Neutrophil (primary cell): ENCODE data around the gene BCDIN3D.
A peak's percentile ranks its signal among the peaks of the same experiment; 100 is the strongest.

Experiments
- H3K27ac ChIP-seq: fragments of 200-600 bp; sonication (generic); 2 replicates; pipeline ENCODE4 v1.5.1; 2016; ENCODE audit warnings: mild to moderate bottlenecking, moderate library complexity
- H3K27me3 ChIP-seq: fragments of 200-600 bp; sonication (generic); 2 replicates; pipeline ENCODE4 v1.6.0; 2016; ENCODE audit warnings: mild to moderate bottlenecking
- H3K36me3 ChIP-seq: fragments of 200-600 bp; sonication (generic); 2 replicates; pipeline ENCODE4 v1.5.1; 2017
- H3K4me1 ChIP-seq, 2 experiments: fragments of 200-600 bp in 1 of 2; sonication (generic) in 1 of 2; 1 replicate in 1 of 2; 2 replicates in 1 of 2; pipeline versions ENCODE4 v1.5.1 to v1.6.1; 2013 to 2016; ENCODE audit warnings: low read depth in 1 of 2, low read length in 1 of 2, mild to moderate bottlenecking in 1 of 2, moderate library complexity in 1 of 2; ENCODE audit not compliant: control insufficient read depth in 1 of 2, insufficient read depth in 1 of 2
- H3K4me3 ChIP-seq, 2 experiments: fragments of 200-600 bp in 1 of 2; sonication (generic) in 1 of 2; 1 replicate in 1 of 2; 2 replicates in 1 of 2; pipeline ENCODE4 v1.5.1; 2013 to 2016; ENCODE audit warnings: low read depth in 1 of 2, low read length in 1 of 2, mild to moderate bottlenecking in 1 of 2, moderate library complexity in 1 of 2
- H3K9me3 ChIP-seq: fragments of 200-600 bp; sonication (generic); 2 replicates; pipeline ENCODE4 v1.5.1; 2016
- CTCF ChIP-seq: fragments of 200-600 bp; sonication (generic); IDR thresholded peaks from 2 replicates; pipeline ENCODE4 v1.5.1; 2016; ENCODE audit warnings: antibody characterized with exemption

Gene BCDIN3D

GRCh38 chr12:49824416-49824815 is 18.5 kb downstream of the BCDIN3D start:
- TF ChIP-seq CTCF: no peak
- Histone ChIP-seq H3K36me3 (no peaks in the 10 kb centered on the region), H3K4me3 (peak overlapping the region; percentile 49 to 53), H3K27ac (peak overlapping the region; percentile 76), H3K9me3 (no peaks in the 10 kb centered on the region), H3K4me1 (peaks cover 61 to 73% of the 10 kb centered on the region in 2 experiments), H3K27me3 (no peaks in the 10 kb centered on the region)

- H3K36me3 ChIP-seq: no peaks in the 10 kb centered on the region
- H3K4me3 ChIP-seq: no peak overlapping the region
- peaks cover 58 to 68% of the 10 kb centered on the region in 2 experiments for H3K4me1 ChIP-seq
- peak overlapping the region; percentile 76 for H3K27ac ChIP-seq
- TF ChIP-seq CTCF: no peak
- no peaks in the 10 kb centered on the region for H3K27me3 ChIP-seq
- no peaks in the 10 kb centered on the region for H3K9me3 ChIP-seq
Measured at GRCh38 chr12:49823951-49824350, 19.0 kb downstream of the BCDIN3D start.

- H3K27ac ChIP-seq: no peak overlapping the region
- no peaks in the 10 kb centered on the region for H3K27me3 ChIP-seq
- H3K9me3 ChIP-seq: no peaks in the 10 kb centered on the region
- H3K4me1 ChIP-seq: peaks cover 52 to 62% of the 10 kb centered on the region in 2 experiments
- no peak for TF ChIP-seq CTCF
- no peak overlapping the region for H3K4me3 ChIP-seq
- H3K36me3 ChIP-seq: no peaks in the 10 kb centered on the region
Measured at GRCh38 chr12:49823350-49823749, 19.6 kb downstream of the BCDIN3D start.

GRCh38 chr12:49821373-49822287 is 21.3 kb downstream of the BCDIN3D start:
- no peaks in the 10 kb centered on the region for H3K27me3 ChIP-seq
- H3K9me3 ChIP-seq: no peaks in the 10 kb centered on the region
- TF ChIP-seq CTCF: no peak
- peak overlapping the region; percentile 62 for H3K27ac ChIP-seq
- no peaks in the 10 kb centered on the region for H3K36me3 ChIP-seq
- peak overlapping the region in 1 of 2 experiments; percentile 21 for H3K4me3 ChIP-seq
- peaks cover 42 to 45% of the 10 kb centered on the region in 2 experiments for H3K4me1 ChIP-seq

- Histone ChIP-seq H3K4me3 (no peak overlapping the region), H3K36me3 (no peaks in the 10 kb centered on the region), H3K9me3 (no peaks in the 10 kb centered on the region), H3K4me1 (peaks cover 23 to 27% of the 10 kb centered on the region in 2 experiments), H3K27ac (peak overlapping the region; percentile 3), H3K27me3 (no peaks in the 10 kb centered on the region)
- no peak for TF ChIP-seq CTCF
Measured at GRCh38 chr12:49819786-49820185, 23.1 kb downstream of the BCDIN3D start.
